K562 (cell line): Measurements from ENCODE around the gene UBTFL1. TPM values are rescaled to one million over a fixed set of nuclear protein-coding genes. Genes with fewer than 3 reads are reported as not detected.

Experiments used
- ATAC-seq: fragments of 200-7000 bp; cut with Tn5 transposase; 3 replicates; pipeline ENCODE4 v1.9.1; 2020; ENCODE audit warnings: moderate library complexity
- BruUV-seq: library from RNA; stranded (reverse); fragments of 400-500 nt; replicated peaks from 2 replicates; lab custom pipeline; 2021; lab: Mats Ljungman, UMichigan
- CTCF ChIA-PET: fragments of 300-600 bp; formaldehyde crosslinking; extraction: SDS; loops from one replicate; lab custom pipeline; 2021; ENCODE audit warnings: low intra/inter-chr PET ratio; lab: Yijun Ruan, JAX
- POLR2A ChIA-PET: fragments of 300-600, 350-650 bp; sonication (Branson Sonifier 250); formaldehyde crosslinking; extraction: SDS; loops from one replicate; lab custom pipeline; 2021; ENCODE audit warnings: antibody characterized with exemption, inconsistent platforms; lab: Yijun Ruan, JAX
- DNase-seq, 4 experiments: peaks; one replicate each; pipeline versions ENCODE4 v3.0.0 to v3.0.0-alpha.2; 2011 to 2018; ENCODE audit warnings: low spot score in 3 of 4, mixed read lengths in 3 of 4; ENCODE audit errors: extremely low read depth in 1 of 4
- FAIRE-seq: peaks from 2 replicates; lab custom pipeline; 2011; peaks lifted over from hg19 to GRCh38; lab: Jason Lieb, UNC
- H2AFZ ChIP-seq: 2 replicates; pipeline ENCODE4 v1.6.0; 2011; ENCODE audit warnings: low read depth, low read length, control low read depth, inconsistent platforms
- H3K27ac ChIP-seq: fragments of 200-600 bp; 3 replicates; pipeline ENCODE4 v1.8.0; 2011; ENCODE audit warnings: low read depth, mild to moderate bottlenecking, control low read depth, inconsistent platforms, low read length, moderate library complexity, mixed read lengths; ENCODE audit errors: extremely low read depth
- H3K27me3 ChIP-seq, 2 experiments: fragments of 300-600 bp in 1 of 2; 2 replicates in 1 of 2; 3 replicates in 1 of 2; pipeline versions ENCODE4 v1.6.0 to v1.8.0; 2011; ENCODE audit warnings: inconsistent platforms in 2 of 2, low read length in 2 of 2, mild to moderate bottlenecking in 1 of 2, mixed read lengths in 1 of 2, moderate library complexity in 1 of 2; ENCODE audit not compliant: control insufficient read depth in 2 of 2, insufficient read depth in 2 of 2
- H3K36me3 ChIP-seq: fragments of 300-600 bp; 3 replicates; pipeline ENCODE4 v1.8.0; 2011; ENCODE audit warnings: mild to moderate bottlenecking, low read length, inconsistent platforms; ENCODE audit not compliant: control insufficient read depth, insufficient read depth
- H3K4me1 ChIP-seq, 2 experiments: fragments of 200-600 bp in 1 of 2; replicated peaks in 1 of 2; 2 replicates in 1 of 2; 3 replicates in 1 of 2; pipeline versions ENCODE4 v1.5.1 to v1.8.0; 2011; ENCODE audit warnings: inconsistent platforms in 2 of 2, low read length in 2 of 2, mild to moderate bottlenecking in 1 of 2, mixed read lengths in 1 of 2, moderate library complexity in 1 of 2; ENCODE audit not compliant: control insufficient read depth in 2 of 2, insufficient read depth in 2 of 2
- H3K4me2 ChIP-seq: 2 replicates; pipeline ENCODE4 v1.6.1; 2011; ENCODE audit warnings: low read length, control low read depth, inconsistent platforms, mixed read lengths; ENCODE audit not compliant: insufficient read depth
- H3K4me3 ChIP-seq: fragments of 200-600 bp; sonication (generic), shearing (Covaris generic); 2 replicates; pipeline ENCODE4 v1.5.1; 2016; ENCODE audit warnings: control low read depth, inconsistent platforms
- H3K79me2 ChIP-seq: fragments of 200-600 bp; 3 replicates; pipeline ENCODE4 v1.8.0; 2011; ENCODE audit warnings: low read length, inconsistent platforms; ENCODE audit not compliant: control insufficient read depth, insufficient read depth
- H3K9ac ChIP-seq, 2 experiments: 2 replicates each; pipeline versions ENCODE4 v1.6.0 to v1.6.1; 2011; ENCODE audit warnings: low read depth in 2 of 2, low read length in 2 of 2, control low read depth in 1 of 2, inconsistent platforms in 1 of 2, mild to moderate bottlenecking in 1 of 2, mixed read lengths in 1 of 2; ENCODE audit not compliant: insufficient read depth in 1 of 2
- H3K9me1 ChIP-seq: one replicate; pipeline ENCODE4 v1.6.0; 2011; ENCODE audit warnings: inconsistent platforms, mild to moderate bottlenecking, low read length, moderate library complexity; ENCODE audit not compliant: control insufficient read depth, insufficient read depth
- H3K9me3 ChIP-seq: replicated peaks from 2 replicates; pipeline ENCODE4 v1.5.1; 2011; ENCODE audit warnings: low read depth, low read length, inconsistent platforms; ENCODE audit not compliant: control insufficient read depth, insufficient read depth
- H4K20me1 ChIP-seq: replicated peaks from 2 replicates; pipeline ENCODE4 v1.6.1; 2011; ENCODE audit warnings: low read length, inconsistent platforms, mixed read lengths; ENCODE audit not compliant: control insufficient read depth, insufficient read depth
- E4F1 ChIP-seq: fragments of 250-450 bp; sonication (Bioruptor Pico); IDR thresholded peaks from 2 replicates; pipeline ENCODE4 v1.5.0; 2021; ENCODE audit warnings: mild to moderate bottlenecking, borderline replicate concordance
- GTF2B ChIP-seq: IDR thresholded peaks from 2 replicates; pipeline ENCODE4 v1.6.1; 2011; ENCODE audit not compliant: insufficient read length; ENCODE audit errors: extremely low read depth
- TGIF2 ChIP-seq: sonication (generic); formaldehyde crosslinking; IDR thresholded peaks from 2 replicates; pipeline ENCODE4 v1.8.1; 2022; ENCODE audit warnings: mild to moderate bottlenecking, missing genetic modification reagents, moderate library complexity
- XRCC5 ChIP-seq: fragments of 200-400 bp; formaldehyde crosslinking; IDR thresholded peaks from 2 replicates; pipeline ENCODE4 v1.6.1; 2017; ENCODE audit warnings: low read depth, mild to moderate bottlenecking, low read length
- ZBTB9 ChIP-seq: fragments of 450-650 bp; formaldehyde crosslinking; IDR thresholded peaks from 2 replicates; pipeline ENCODE4 v1.4.0; 2020; ENCODE audit warnings: mild to moderate bottlenecking, moderate library complexity
- ZMIZ1 ChIP-seq, 2 experiments: fragments of 150-350 bp in 1 of 2; IDR thresholded peaks; 2 replicates each; pipeline ENCODE4 v1.6.1; 2012 to 2016; ENCODE audit warnings: low read depth in 2 of 2, low read length in 2 of 2, mild to moderate bottlenecking in 1 of 2, moderate library complexity in 1 of 2
- ZNF217 ChIP-seq: sonication (generic); formaldehyde crosslinking; IDR thresholded peaks from 2 replicates; pipeline ENCODE4 v1.8.0; 2022; ENCODE audit warnings: mild to moderate bottlenecking, missing genetic modification reagents
- ZNF445 ChIP-seq: fragments of 250-450 bp; sonication (Bioruptor Pico); IDR thresholded peaks from 2 replicates; pipeline ENCODE4 v1.4.0; 2020; ENCODE audit warnings: low read depth, mild to moderate bottlenecking, moderate library complexity
- ZNF655 ChIP-seq: fragments of 250-450 bp; sonication (Bioruptor Pico); IDR thresholded peaks from 2 replicates; pipeline ENCODE4 v1.5.0; 2021
- WGBS: fragments of 100-300 bp; shearing (Covaris generic); methylation state at CpG from one replicate; pipeline ENCODE4 v1.1.6; 2016; ENCODE audit warnings: low coverage, mixed read lengths; ENCODE audit not compliant: insufficient coverage; ENCODE audit errors: missing lambda C conversion rate; 5-methylcytosine and 5-hydroxymethylcytosine counted together
- in situ Hi-C: fragments of 300-500 bp; cut with MboI; formaldehyde crosslinking; loops from 4 replicates; pipeline ENCODE4 v1.15.0; 2018; ENCODE audit warnings: inconsistent platforms, mixed read lengths
- intact Hi-C: fragments of 100-400 bp; cut with micrococcal nuclease; formaldehyde crosslinking; loops from 2 replicates; pipeline ENCODE4 v1.14.2; 2022
- polyA plus RNA-seq, 8 experiments: library from polyadenylated mRNA; depleted of rRNA in 4 of 8; stranded (reverse) in 5 of 8; unstranded in 3 of 8; fragments of >200 nt; fragmentation: Nextera tagmentation in 2 of 8; fragmentation: Illumina TruSeq in 1 of 8; extraction: Ambion mirVana in 2 of 8; extraction: Trizol in 1 of 8; gene quantifications; 2 replicates each; pipeline versions ENCODE4 v1.2.1 to v1.2.3, GENCODE V29; 2011 to 2014; ENCODE audit warnings: inconsistent platforms in 1 of 8, missing spikeins in 1 of 8
- total RNA-seq, 7 experiments: library from RNA; depleted of rRNA in 6 of 7; stranded (reverse); fragments of >200 nt in 6 of 7; fragmentation: Illumina TruSeq in 2 of 7; extraction: Trizol in 2 of 7; gene quantifications; 2 replicates each; pipeline versions ENCODE4 v1.2.1 to v1.2.3, GENCODE V29; 2011 to 2021; ENCODE audit warnings: low replicate concordance in 1 of 7
- TF ChIP-seq, protein P1 (sequence below): fragments of 250-450 bp; sonication (Bioruptor Pico); IDR thresholded peaks from 2 replicates; pipeline ENCODE4 v1.5.0; 2021

UBTFL1 gene
- total and polyA plus RNA-seq, 9 of the 15 experiments (the other 6 are each of a cell fraction or from before 2014, with no cell fraction given) = not detected

GRCh38 chr11:90124371-90124770 is 38.6 kb downstream of the UBTFL1 start (continued):
- no peak for TF ChIP-seq ZBTB9
- TF ChIP-seq, protein P1, sequence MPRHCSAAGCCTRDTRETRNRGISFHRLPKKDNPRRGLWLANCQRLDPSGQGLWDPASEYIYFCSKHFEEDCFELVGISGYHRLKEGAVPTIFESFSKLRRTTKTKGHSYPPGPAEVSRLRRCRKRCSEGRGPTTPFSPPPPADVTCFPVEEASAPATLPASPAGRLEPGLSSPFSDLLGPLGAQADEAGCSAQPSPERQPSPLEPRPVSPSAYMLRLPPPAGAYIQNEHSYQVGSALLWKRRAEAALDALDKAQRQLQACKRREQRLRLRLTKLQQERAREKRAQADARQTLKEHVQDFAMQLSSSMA (CRISPR knock-in tag) = no peak

- DNase-seq (no peak), FAIRE-seq (no peak), ATAC-seq (no peak)
- no peaks in the 10 kb centered on the region for H3K4me1 ChIP-seq
- H3K4me3 ChIP-seq = no peak overlapping the region
- no peaks in the 10 kb centered on the region for H4K20me1 ChIP-seq
- CTCF ChIA-PET = no interaction called here
- no peaks in the 10 kb centered on the region for H3K9me1 ChIP-seq
- intact Hi-C loops = no loop called here
- POLR2A ChIA-PET = no interaction called here
- no peaks in the 10 kb centered on the region for H3K79me2 ChIP-seq
- 0% methylated on average over 3 of the region's 3 CpGs for WGBS
- no peak overlapping the region for H2AFZ ChIP-seq
- no peaks in the 10 kb centered on the region for H3K27me3 ChIP-seq
- H3K36me3 ChIP-seq = no peaks in the 10 kb centered on the region
- no peaks in the 10 kb centered on the region for H3K9me3 ChIP-seq
- no peak overlapping the region for H3K27ac ChIP-seq
- no peak for TF ChIP-seq TGIF2
- no peak for TF ChIP-seq ZMIZ1 (IDR thresholded peaks at IDR 0.05; ENCODE audit: low read depth in 2 of 2, low read length in 2 of 2)
- no peak for TF ChIP-seq ZNF217 (CRISPR knock-in tag)
- no peak for TF ChIP-seq E4F1
- no peak for TF ChIP-seq XRCC5
- no peak for TF ChIP-seq ZNF655
- no peak for TF ChIP-seq ZNF445 (CRISPR knock-in tag)
- no peak for TF ChIP-seq GTF2B
- H3K9ac ChIP-seq = no peak overlapping the region
- in situ Hi-C loops = no loop called here
- BruUV-seq = no TSS peak
- no peak overlapping the region for H3K4me2 ChIP-seq
Measured at GRCh38 chr11:90124946-90125345, 39.2 kb downstream of the UBTFL1 start.
